ENCODE results near the gene MPEG1. TPM values are rescaled to one million over a fixed set of nuclear protein-coding genes. Genes with fewer than 3 reads are reported as not detected.

Gene MPEG1
- total RNA-seq, 2 donors from 2014 or later, result 1.3 to 3.9 TPM

DNA sequence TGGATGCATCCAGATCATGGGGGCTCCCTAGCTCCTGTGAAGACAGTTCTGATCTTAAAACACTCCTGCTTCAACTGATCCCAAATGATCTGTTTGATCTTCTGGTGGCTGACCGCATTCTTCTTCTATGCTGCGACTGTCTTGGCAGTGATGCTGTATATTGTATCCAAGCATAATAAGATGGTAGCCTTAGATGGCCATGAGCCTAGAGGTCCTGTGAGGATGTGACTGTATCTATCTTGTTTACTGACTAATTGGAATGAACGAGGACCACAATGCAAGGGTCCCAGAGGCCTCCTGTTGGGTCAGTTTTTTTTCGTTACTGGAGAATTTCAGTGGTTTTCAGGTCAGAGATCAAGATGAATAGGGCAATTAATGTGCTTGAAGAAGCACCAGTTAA lies 7.1 kb upstream of the MPEG1 start:
- no peak for TF ChIP-seq CTCF (IDR thresholded peaks at IDR 0.05)
- TF ChIP-seq POLR2A (IDR thresholded peaks at IDR 0.05), result no peak
- Histone ChIP-seq H3K4me1 (no peaks in the 10 kb centered on the region), H3K27ac (no peak overlapping the region), H3K27me3 (no peaks in the 10 kb centered on the region), H3K36me3 (replicated peaks in 1 of 2; ENCODE audit: insufficient read depth in 1 of 2, low read depth in 2 of 2) (no peaks in the 10 kb centered on the region), H3K4me3 (no peak overlapping the region), H3K9me3 (no peaks in the 10 kb centered on the region)
- intact Hi-C loops (cut with DNase I), result no loop called here
- 71 to 84% methylated on average over 4 of the region's 4 CpGs for WGBS, 2 donors
- DNase-seq (no peak), ATAC-seq (no peak)

- H3K36me3 ChIP-seq (replicated peaks in 1 of 2; ENCODE audit: insufficient read depth in 1 of 2, low read depth in 2 of 2), result no peaks in the 10 kb centered on the region
- H3K4me3 ChIP-seq, result no peak overlapping the region
- no peak overlapping the region for H3K27ac ChIP-seq
- intact Hi-C loops (cut with DNase I), result no loop called here
- no peaks in the 10 kb centered on the region for H3K27me3 ChIP-seq
- TF ChIP-seq POLR2A (IDR thresholded peaks at IDR 0.05), result no peak
- TF ChIP-seq CTCF (IDR thresholded peaks at IDR 0.05), result no peak
- WGBS, 2 donors, result 46 to 57% methylated on average over 2 of the region's 2 CpGs
- ATAC-seq (no peak), DNase-seq (no peak)
- H3K9me3 ChIP-seq, result no peaks in the 10 kb centered on the region
- H3K4me1 ChIP-seq, result no peaks in the 10 kb centered on the region
These were observed 6.2 kb upstream of the MPEG1 start for GRCh38 chr11:59218893-59219292.

GRCh38 chr11:59218319-59218718 lies 5.6 kb upstream of the MPEG1 start:
- WGBS, 2 donors, result 81 to 89% methylated on average over 4 of the region's 4 CpGs
- Histone ChIP-seq H3K36me3 (replicated peaks in 1 of 2; ENCODE audit: insufficient read depth in 1 of 2, low read depth in 2 of 2) (no peaks in the 10 kb centered on the region), H3K4me3 (no peak overlapping the region), H3K27ac (no peak overlapping the region), H3K27me3 (no peaks in the 10 kb centered on the region), H3K4me1 (no peaks in the 10 kb centered on the region), H3K9me3 (no peaks in the 10 kb centered on the region)
- TF ChIP-seq POLR2A (IDR thresholded peaks at IDR 0.05) (no peak), CTCF (IDR thresholded peaks at IDR 0.05) (no peak)
- DNase-seq, result no peak
- ATAC-seq, result no peak
- intact Hi-C loops (cut with DNase I), result no loop called here

DNA sequence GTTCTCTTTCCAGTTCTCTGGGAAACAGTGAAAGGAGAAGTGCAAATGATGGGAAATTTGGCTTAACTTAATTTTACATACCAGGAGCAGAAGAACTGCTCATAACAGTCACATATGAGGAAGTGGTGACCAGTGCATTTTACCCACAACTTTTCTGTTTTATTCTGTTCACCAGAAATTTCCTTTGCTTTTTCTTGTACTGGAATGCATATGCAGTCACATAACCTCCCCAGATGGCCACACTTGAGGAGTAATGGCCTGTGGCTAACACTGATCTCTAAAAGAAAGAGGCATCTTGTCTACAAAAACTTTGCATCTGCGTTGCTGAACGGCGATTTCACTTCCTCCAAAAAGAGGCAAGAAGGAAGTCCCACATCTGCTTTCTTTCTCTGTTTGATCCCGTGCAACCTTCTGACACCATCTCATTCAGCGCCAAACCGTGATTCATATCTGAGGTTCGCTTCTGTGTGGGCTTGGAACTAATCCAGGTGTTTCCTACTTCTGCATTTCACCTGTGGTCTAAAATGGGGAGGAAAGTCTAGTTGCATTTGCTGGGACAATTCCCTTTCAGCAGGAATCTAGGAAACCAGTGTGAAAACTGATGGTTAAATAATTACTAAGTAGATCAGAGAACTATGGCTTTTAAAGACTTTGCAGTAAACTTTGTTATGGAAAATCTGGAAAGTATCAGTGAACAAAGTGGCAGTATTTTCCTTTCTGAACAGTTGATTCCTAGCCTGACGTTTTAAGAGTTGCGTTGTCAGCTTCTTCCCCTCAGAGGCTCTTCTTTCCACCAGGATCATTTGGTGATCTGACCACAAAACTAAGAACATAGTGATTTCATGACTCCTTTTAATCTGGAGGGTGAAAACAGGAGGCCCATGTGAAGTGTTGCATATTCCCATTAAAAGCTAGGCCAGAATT lies 4.2 kb upstream of the MPEG1 start:
- peak; percentile 45 for ATAC-seq
- intact Hi-C loops (cut with DNase I), result no loop called here
- peak in 3 of 4 donors; percentile 26 to 78 (median 26) for DNase-seq
- Histone ChIP-seq H3K27ac (peak overlapping the region in 2 of 4 donors; percentile 7 to 65), H3K27me3 (no peaks in the 10 kb centered on the region), H3K4me1 (no peaks in the 10 kb centered on the region), H3K9me3 (no peaks in the 10 kb centered on the region), H3K36me3 (replicated peaks in 1 of 2; ENCODE audit: insufficient read depth in 1 of 2, low read depth in 2 of 2) (no peaks in the 10 kb centered on the region), H3K4me3 (no peak overlapping the region)
- no peak for TF ChIP-seq POLR2A (IDR thresholded peaks at IDR 0.05)
- no peak for TF ChIP-seq CTCF (IDR thresholded peaks at IDR 0.05)
- 35 to 56% methylated on average over 9 of the region's 9 CpGs for WGBS, 2 donors
